WTC11 (cell line): ENCODE data around the gene HDGF.

Experiments used
- ATF1 ChIP-seq: sonication (generic); formaldehyde crosslinking; IDR thresholded peaks from 2 replicates; pipeline ENCODE4 v1.8.1; 2023; ENCODE audit warnings: mild to moderate bottlenecking, moderate library complexity, missing genetic modification reagents
- ATF2 ChIP-seq: sonication (generic); formaldehyde crosslinking; IDR thresholded peaks from 2 replicates; pipeline ENCODE4 v1.8.1; 2022; ENCODE audit warnings: low read depth, missing genetic modification reagents, borderline replicate concordance
- CREM ChIP-seq: sonication (generic); formaldehyde crosslinking; IDR thresholded peaks from 2 replicates; pipeline ENCODE4 v1.8.1; 2022; ENCODE audit warnings: mild to moderate bottlenecking, missing genetic modification reagents, moderate library complexity
- CTCF ChIP-seq: fragments of 200-600 bp; IDR thresholded peaks from 2 replicates; pipeline ENCODE4 v1.8.0; 2022; ENCODE audit warnings: antibody characterized with exemption
- ERG ChIP-seq: fragments of 250-450 bp; sonication (Bioruptor Pico); IDR thresholded peaks from 2 replicates; pipeline ENCODE4 v1.8.0; 2021; ENCODE audit warnings: mild to moderate bottlenecking
- ETV6 ChIP-seq: sonication (generic); formaldehyde crosslinking; IDR thresholded peaks from 2 replicates; pipeline ENCODE4 v1.8.1; 2022; ENCODE audit warnings: mild to moderate bottlenecking, missing genetic modification reagents
- IRF2 ChIP-seq: sonication (generic); formaldehyde crosslinking; IDR thresholded peaks from 2 replicates; pipeline ENCODE4 v1.8.0; 2022; ENCODE audit warnings: low read depth, missing genetic modification reagents, borderline replicate concordance
- MAX ChIP-seq: sonication (generic); formaldehyde crosslinking; IDR thresholded peaks from 2 replicates; pipeline ENCODE4 v1.8.0; 2022; ENCODE audit warnings: mild to moderate bottlenecking, missing genetic modification reagents
- NR3C1 ChIP-seq: sonication (generic); formaldehyde crosslinking; conservative IDR thresholded peaks from 2 replicates; pipeline ENCODE4 v1.8.1; 2023; ENCODE audit warnings: low read depth, mild to moderate bottlenecking, missing genetic modification reagents
- OVOL2 ChIP-seq: fragments of 250-450 bp; sonication (Bioruptor Pico); IDR thresholded peaks from 2 replicates; pipeline ENCODE4 v1.9.0; 2021; ENCODE audit warnings: mild to moderate bottlenecking, borderline replicate concordance
- TCF7 ChIP-seq: sonication (generic); formaldehyde crosslinking; IDR thresholded peaks from 2 replicates; pipeline ENCODE4 v1.8.0; 2022; ENCODE audit warnings: mild to moderate bottlenecking, low read depth, missing genetic modification reagents, moderate library complexity
- ZNF121 ChIP-seq: sonication (generic); formaldehyde crosslinking; IDR thresholded peaks from 2 replicates; pipeline ENCODE4 v1.8.0; 2023; ENCODE audit warnings: missing genetic modification reagents
- ZNF671 ChIP-seq: fragments of 250-450 bp; sonication (Bioruptor Pico); IDR thresholded peaks from 2 replicates; pipeline ENCODE4 v1.8.0; 2021; ENCODE audit warnings: mild to moderate bottlenecking

- TF ChIP-seq IRF2 (CRISPR knock-in tag) = no peak
- TF ChIP-seq CTCF = no peak
- no peak for TF ChIP-seq CREM (CRISPR knock-in tag)
- no peak for TF ChIP-seq TCF7
- no peak for TF ChIP-seq ETV6 (CRISPR knock-in tag)
- no peak for TF ChIP-seq MAX (CRISPR knock-in tag)
- no peak for TF ChIP-seq ATF2
- no peak for TF ChIP-seq ZNF121 (CRISPR knock-in tag)
- no peak for TF ChIP-seq NR3C1 (CRISPR knock-in tag)
- no peak for TF ChIP-seq ATF1
- TF ChIP-seq OVOL2 (CRISPR knock-in tag) = no peak
- TF ChIP-seq ZNF671 (CRISPR knock-in tag) = no peak
- TF ChIP-seq ERG (CRISPR knock-in tag) = no peak
Observed at GRCh38 chr1:156745881-156746280, 5.6 kb downstream of the HDGF start.
